ENCODE data around the gene PIM3. TPM values are rescaled to one million over a fixed set of nuclear protein-coding genes. Genes with fewer than 3 reads are reported as not detected.

Gene PIM3
- total RNA-seq, 1 donor from 2014 or later: 18.6 TPM

- no peak for DNase-seq (ENCODE audit: extremely low spot score, unreplicated experiment)
- no peak overlapping the region for H3K27ac Mint-ChIP-seq (ENCODE audit: unreplicated experiment)
- H3K9me3 Mint-ChIP-seq (ENCODE audit: unreplicated experiment): no peaks in the 10 kb centered on the region
- H3K36me3 Mint-ChIP-seq (ENCODE audit: unreplicated experiment): peaks cover 6% of the 10 kb centered on the region
- no peak overlapping the region for H3K4me3 Mint-ChIP-seq (ENCODE audit: unreplicated experiment)
- no peaks in the 10 kb centered on the region for H3K27me3 Mint-ChIP-seq (ENCODE audit: unreplicated experiment)
- no peak for TF ChIP-seq CTCF (IDR thresholded peaks at IDR 0.05)
- peaks cover 7% of the 10 kb centered on the region for H3K4me1 Mint-ChIP-seq (ENCODE audit: unreplicated experiment)
Measured at GRCh38 chr22:49924113-49924833, 36.3 kb upstream of the PIM3 start.

DNA sequence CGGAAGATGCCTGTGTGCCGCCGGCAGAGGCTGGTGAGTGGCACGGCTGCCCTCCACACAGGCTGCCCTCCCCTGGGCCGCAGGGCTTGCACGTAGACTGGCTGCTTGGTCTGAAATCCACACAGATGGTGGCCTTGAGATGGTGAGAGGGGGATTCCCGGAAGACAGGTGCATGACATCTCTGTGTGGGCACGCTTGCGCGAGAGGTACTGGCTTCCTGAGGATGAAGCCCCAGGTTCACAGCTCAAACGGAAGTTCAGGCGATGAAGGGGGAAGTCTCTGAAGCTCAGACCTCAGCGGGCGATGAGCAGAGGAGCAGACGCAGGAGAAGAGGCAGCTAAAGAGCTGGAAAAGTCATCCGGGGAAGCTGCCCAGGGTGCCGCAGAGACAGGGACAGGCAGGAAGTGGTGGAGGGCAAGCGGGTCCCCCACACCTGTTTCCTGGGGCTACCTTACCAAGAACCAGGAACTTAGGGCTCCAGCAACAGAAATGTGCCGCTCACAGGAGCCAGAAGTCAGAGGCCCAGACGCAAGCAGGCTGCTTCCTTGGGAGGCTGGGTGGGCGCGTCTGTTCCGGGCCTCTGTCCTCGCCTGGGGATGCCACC, 34.9 kb upstream of the PIM3 start:
- Mint-ChIP-seq H3K4me1 (ENCODE audit: unreplicated experiment) (no peaks in the 10 kb centered on the region), H3K4me3 (ENCODE audit: unreplicated experiment) (no peak overlapping the region), H3K9me3 (ENCODE audit: unreplicated experiment) (no peaks in the 10 kb centered on the region), H3K27ac (ENCODE audit: unreplicated experiment) (no peak overlapping the region), H3K27me3 (ENCODE audit: unreplicated experiment) (no peaks in the 10 kb centered on the region), H3K36me3 (ENCODE audit: unreplicated experiment) (peaks cover 6% of the 10 kb centered on the region)
- no peak for TF ChIP-seq CTCF (IDR thresholded peaks at IDR 0.05)
- DNase-seq (ENCODE audit: extremely low spot score, unreplicated experiment): no peak

GRCh38 chr22:49926916-49927315, 33.7 kb upstream of the PIM3 start:
- no peak overlapping the region for H3K4me3 Mint-ChIP-seq (ENCODE audit: unreplicated experiment)
- H3K4me1 Mint-ChIP-seq (ENCODE audit: unreplicated experiment): peaks cover 6% of the 10 kb centered on the region
- peaks cover 6% of the 10 kb centered on the region for H3K36me3 Mint-ChIP-seq (ENCODE audit: unreplicated experiment)
- TF ChIP-seq CTCF (IDR thresholded peaks at IDR 0.05): no peak
- no peak overlapping the region for H3K27ac Mint-ChIP-seq (ENCODE audit: unreplicated experiment)
- no peaks in the 10 kb centered on the region for H3K9me3 Mint-ChIP-seq (ENCODE audit: unreplicated experiment)
- no peak for DNase-seq (ENCODE audit: extremely low spot score, unreplicated experiment)
- H3K27me3 Mint-ChIP-seq (ENCODE audit: unreplicated experiment): no peaks in the 10 kb centered on the region

DNA sequence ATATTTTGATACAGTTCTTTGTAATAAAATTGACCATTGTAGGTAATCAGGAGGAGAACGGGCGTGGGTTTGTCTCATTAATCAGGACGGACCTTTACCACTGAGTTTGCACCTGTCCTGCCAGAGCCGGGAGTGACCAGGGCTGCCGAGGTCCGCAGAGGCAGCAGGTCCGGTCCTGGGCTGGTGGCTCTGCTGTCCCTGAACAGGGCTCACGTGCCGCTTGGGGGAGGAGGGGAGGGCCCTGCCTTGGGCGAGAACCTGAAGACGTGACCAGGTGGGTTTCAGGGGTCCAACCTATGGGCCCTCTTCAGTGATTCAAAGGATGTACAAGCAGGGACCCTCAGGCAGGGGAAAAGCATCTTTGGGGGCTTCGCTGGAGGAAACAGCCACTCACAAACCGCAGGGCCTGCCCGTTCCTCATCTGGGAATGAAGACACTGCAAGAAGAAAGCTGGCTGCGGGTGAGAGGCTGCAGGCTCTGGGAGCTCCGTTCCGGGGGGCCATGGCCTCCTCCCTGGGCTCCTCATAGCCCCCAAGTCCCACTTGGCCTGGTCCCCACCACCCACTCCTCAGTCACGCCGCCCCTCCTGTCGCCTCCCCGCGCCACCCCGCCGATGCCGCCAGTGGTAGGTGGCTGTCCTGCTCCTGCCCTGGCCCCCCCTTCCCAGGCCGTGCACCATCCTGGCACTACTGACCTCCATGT, 32.9 kb upstream of the PIM3 start:
- no peaks in the 10 kb centered on the region for H3K27me3 Mint-ChIP-seq (ENCODE audit: unreplicated experiment)
- TF ChIP-seq CTCF (IDR thresholded peaks at IDR 0.05): no peak
- H3K9me3 Mint-ChIP-seq (ENCODE audit: unreplicated experiment): no peaks in the 10 kb centered on the region
- peaks cover 6% of the 10 kb centered on the region for H3K36me3 Mint-ChIP-seq (ENCODE audit: unreplicated experiment)
- no peak overlapping the region for H3K27ac Mint-ChIP-seq (ENCODE audit: unreplicated experiment)
- no peak for DNase-seq (ENCODE audit: extremely low spot score, unreplicated experiment)
- H3K4me1 Mint-ChIP-seq (ENCODE audit: unreplicated experiment): peaks cover 6% of the 10 kb centered on the region
- no peak overlapping the region for H3K4me3 Mint-ChIP-seq (ENCODE audit: unreplicated experiment)

- no peak for DNase-seq (ENCODE audit: extremely low spot score, unreplicated experiment)
- Mint-ChIP-seq H3K4me1 (ENCODE audit: unreplicated experiment) (peaks cover 8% of the 10 kb centered on the region), H3K36me3 (ENCODE audit: unreplicated experiment) (peaks cover 6% of the 10 kb centered on the region), H3K27me3 (ENCODE audit: unreplicated experiment) (no peaks in the 10 kb centered on the region), H3K27ac (ENCODE audit: unreplicated experiment) (no peak overlapping the region), H3K4me3 (ENCODE audit: unreplicated experiment) (no peak overlapping the region), H3K9me3 (ENCODE audit: unreplicated experiment) (no peaks in the 10 kb centered on the region)
- TF ChIP-seq CTCF (IDR thresholded peaks at IDR 0.05): no peak
Measured at GRCh38 chr22:49928185-49928495, 32.4 kb upstream of the PIM3 start.
